GM19193 (cell line): ENCODE results near the gene SPAG6.

Experiments used
- POLR2A ChIP-seq: IDR thresholded peaks from 4 replicates; pipeline ENCODE4 v1.6.1; 2011; ENCODE audit not compliant: insufficient read depth, insufficient read length; ENCODE audit errors: extremely low read depth

SPAG6 gene

GRCh38 chr10:22344781-22345300 lies 455 bp upstream of the SPAG6 start:
- no peak for TF ChIP-seq POLR2A

GRCh38 chr10:22346096-22346661 lies 883 bp downstream of the SPAG6 start:
- no peak for TF ChIP-seq POLR2A

GRCh38 chr10:22349755-22350154 lies 4.5 kb downstream of the SPAG6 start:
- no peak for TF ChIP-seq POLR2A

- TF ChIP-seq POLR2A: no peak
Observed at GRCh38 chr10:22351131-22351703, 5.9 kb downstream of the SPAG6 start.

GRCh38 chr10:22356324-22356873 lies 11.1 kb downstream of the SPAG6 start:
- no peak for TF ChIP-seq POLR2A

- no peak for TF ChIP-seq POLR2A
Observed at GRCh38 chr10:22363305-22363704, 18.0 kb downstream of the SPAG6 start.

GRCh38 chr10:22364407-22365140 lies 19.3 kb downstream of the SPAG6 start:
- TF ChIP-seq POLR2A: no peak

GRCh38 chr10:22365233-22365632 lies 19.9 kb downstream of the SPAG6 start:
- TF ChIP-seq POLR2A: no peak

GRCh38 chr10:22365644-22366434 lies 20.5 kb downstream of the SPAG6 start:
- TF ChIP-seq POLR2A: no peak

- TF ChIP-seq POLR2A: no peak
Observed at GRCh38 chr10:22366435-22366703, 21.1 kb downstream of the SPAG6 start.

- no peak for TF ChIP-seq POLR2A
Observed at GRCh38 chr10:22366771-22367170, 21.5 kb downstream of the SPAG6 start.

GRCh38 chr10:22367471-22367870 lies 22.2 kb downstream of the SPAG6 start:
- no peak for TF ChIP-seq POLR2A

- no peak for TF ChIP-seq POLR2A
Observed at GRCh38 chr10:22368402-22368801, 23.1 kb downstream of the SPAG6 start.

- no peak for TF ChIP-seq POLR2A
Observed at GRCh38 chr10:22368981-22369380, 23.7 kb downstream of the SPAG6 start.

GRCh38 chr10:22369434-22370072 lies 24.3 kb downstream of the SPAG6 start:
- no peak for TF ChIP-seq POLR2A
